K562 (cell line): ENCODE measurements around the gene DUSP19. TPM values are rescaled to one million over a fixed set of nuclear protein-coding genes. Genes with fewer than 3 reads are reported as not detected.
A peak's percentile ranks its signal among the peaks of the same experiment; 100 is the strongest.

Experiments
- BHLHE40 ChIP-seq: IDR thresholded peaks from 2 replicates; pipeline ENCODE4 v1.6.1; 2011; ENCODE audit warnings: low read length, improper control_type of control experiment
- CBFA2T2 ChIP-seq: fragments of 450-650 bp; conservative IDR thresholded peaks from 2 replicates; pipeline ENCODE4 v1.6.1; 2017; ENCODE audit warnings: mild to moderate bottlenecking
- COPS2 ChIP-seq: fragments of 450-650 bp; conservative IDR thresholded peaks from 2 replicates; pipeline ENCODE4 v1.6.1; 2016; ENCODE audit warnings: mild to moderate bottlenecking, moderate library complexity
- CTCFL ChIP-seq: IDR thresholded peaks from 2 replicates; pipeline ENCODE4 v1.6.1; 2011; ENCODE audit warnings: borderline replicate concordance, low read depth, mild to moderate bottlenecking, moderate library complexity, low read length; ENCODE audit not compliant: insufficient read depth, poor library complexity, severe bottlenecking
- ETV5 ChIP-seq: sonication (generic); formaldehyde crosslinking; IDR thresholded peaks from 2 replicates; pipeline ENCODE4 v1.4.0; 2020; ENCODE audit warnings: low read depth, mild to moderate bottlenecking, missing genetic modification reagents
- FOS ChIP-seq: IDR thresholded peaks from 3 replicates; pipeline ENCODE4 v1.6.1; 2011; ENCODE audit not compliant: insufficient read length; ENCODE audit errors: extremely low read depth
- FOXK1 ChIP-seq: sonication (generic); formaldehyde crosslinking; IDR thresholded peaks from 2 replicates; pipeline ENCODE4 v1.8.0; 2022; ENCODE audit warnings: missing genetic modification reagents, mild to moderate bottlenecking, borderline replicate concordance
- HDAC2 ChIP-seq: fragments of 450-650 bp; IDR thresholded peaks from 2 replicates; pipeline ENCODE4 v1.6.1; 2016; ENCODE audit warnings: mild to moderate bottlenecking
- HEY1 ChIP-seq: fragments of 250-450 bp; sonication (Bioruptor Pico); IDR thresholded peaks from 2 replicates; pipeline ENCODE4 v1.5.0; 2020; ENCODE audit warnings: mild to moderate bottlenecking, moderate library complexity, borderline replicate concordance
- HNRNPH1 ChIP-seq: fragments of 200-400 bp; formaldehyde crosslinking; optimal IDR thresholded peaks from 2 replicates; pipeline ENCODE3; 2017; ENCODE audit warnings: low read depth, mild to moderate bottlenecking, low read length, moderate library complexity
- KDM1A ChIP-seq, 2 experiments: fragments of 450-650 bp; IDR thresholded peaks; 2 replicates each; pipeline ENCODE4 v1.6.1; 2016; ENCODE audit warnings: mild to moderate bottlenecking in 2 of 2
- NEUROD1 ChIP-seq: fragments of 150-350 bp; IDR thresholded peaks from 2 replicates; pipeline ENCODE4 v1.6.1; 2014; ENCODE audit warnings: borderline replicate concordance, low read length, low read depth; ENCODE audit not compliant: partially characterized antibody
- PHF21A ChIP-seq: fragments of 450-650 bp; IDR thresholded peaks from 2 replicates; pipeline ENCODE4 v1.6.1; 2017; ENCODE audit warnings: low read depth, borderline replicate concordance
- RBBP5 ChIP-seq: fragments of 200-600 bp; sonication (generic); IDR thresholded peaks from 2 replicates; pipeline ENCODE4 v1.6.1; 2012; ENCODE audit warnings: borderline replicate concordance, mild to moderate bottlenecking, low read length, control low read depth, inconsistent platforms; ENCODE audit not compliant: insufficient read depth, poor library complexity, severe bottlenecking
- RBM22 ChIP-seq: fragments of 200-400 bp; formaldehyde crosslinking; IDR thresholded peaks from 2 replicates; pipeline ENCODE4 v1.6.1; 2018; ENCODE audit warnings: low read length, low read depth; ENCODE audit not compliant: poor library complexity, severe bottlenecking
- SMAD1 ChIP-seq: fragments of 150-350 bp; IDR thresholded peaks from 2 replicates; pipeline ENCODE4 v1.6.1; 2014; ENCODE audit warnings: low read length, low read depth; ENCODE audit not compliant: partially characterized antibody
- SMAD3 ChIP-seq: fragments of 450-650 bp; formaldehyde crosslinking; conservative IDR thresholded peaks from 2 replicates; pipeline ENCODE4 v1.4.0; 2020; ENCODE audit warnings: mild to moderate bottlenecking
- SMARCC2 ChIP-seq: fragments of 450-650 bp; IDR thresholded peaks from 2 replicates; pipeline ENCODE4 v1.6.1; 2017; ENCODE audit warnings: antibody characterized with exemption, moderate library complexity, mild to moderate bottlenecking, low read depth
- TFE3 ChIP-seq: fragments of 450-650 bp; formaldehyde crosslinking; IDR thresholded peaks from 2 replicates; pipeline ENCODE4 v1.4.0; 2020; ENCODE audit warnings: mild to moderate bottlenecking, mixed read lengths
- XRCC4 ChIP-seq: IDR thresholded peaks from one replicate; pipeline ENCODE4 v1.6.1; 2011; ENCODE audit not compliant: insufficient read depth, insufficient read length; ENCODE audit errors: extremely low read depth
- YY1 ChIP-seq, 3 experiments: IDR thresholded peaks; 2 replicates each; pipeline ENCODE4 v1.6.1; 2011; ENCODE audit warnings: low read length in 2 of 3, mild to moderate bottlenecking in 2 of 3, moderate library complexity in 2 of 3, borderline replicate concordance in 1 of 3, control low read depth in 1 of 3, low read depth in 1 of 3; ENCODE audit not compliant: insufficient read depth in 3 of 3, insufficient replicate concordance in 2 of 3, control insufficient read depth in 1 of 3, insufficient read length in 1 of 3; ENCODE audit errors: extremely low read depth in 1 of 3
- ZNF143 ChIP-seq: sonication (generic); formaldehyde crosslinking; IDR thresholded peaks from 2 replicates; pipeline ENCODE4 v1.9.0; 2022; ENCODE audit warnings: mild to moderate bottlenecking, missing genetic modification reagents
- ZNF511 ChIP-seq: sonication (generic); formaldehyde crosslinking; IDR thresholded peaks from 2 replicates; pipeline ENCODE4 v1.8.0; 2022; ENCODE audit warnings: mild to moderate bottlenecking, missing genetic modification reagents
- polyA plus RNA-seq, 8 experiments: library from polyadenylated mRNA; depleted of rRNA in 4 of 8; stranded (reverse) in 5 of 8; unstranded in 3 of 8; fragments of >200 nt; fragmentation: Nextera tagmentation in 2 of 8; fragmentation: Illumina TruSeq in 1 of 8; extraction: Ambion mirVana in 2 of 8; extraction: Trizol in 1 of 8; gene quantifications; 2 replicates each; pipeline versions ENCODE4 v1.2.1 to v1.2.3, GENCODE V29; 2011 to 2014; ENCODE audit warnings: inconsistent platforms in 1 of 8, missing spikeins in 1 of 8
- total RNA-seq, 7 experiments: library from RNA; depleted of rRNA in 6 of 7; stranded (reverse); fragments of >200 nt in 6 of 7; fragmentation: Illumina TruSeq in 2 of 7; extraction: Trizol in 2 of 7; gene quantifications; 2 replicates each; pipeline versions ENCODE4 v1.2.1 to v1.2.3, GENCODE V29; 2011 to 2021; ENCODE audit warnings: low replicate concordance in 1 of 7

The DUSP19 gene
- total and polyA plus RNA-seq, 9 of the 15 experiments (the other 6 are each of a cell fraction or from before 2014, with no cell fraction given), result 1.6 to 6.3 (median 3.1) TPM

GRCh38 chr2:183037553-183038340, 40.8 kb upstream of the DUSP19 start (continued):
- TF ChIP-seq ZNF511 (CRISPR knock-in tag) (peak; percentile 44; the same call in 1 of the 2 replicates), HEY1 (CRISPR knock-in tag) (no peak), KDM1A (IDR thresholded peaks at IDR 0.05) (peak in 1 of 2 experiments; percentile 16; a peak in 1 of 4 replicates), TFE3 (CRISPR knock-in tag) (no peak), ZNF143 (CRISPR knock-in tag) (no peak), ETV5 (CRISPR knock-in tag) (no peak), RBM22 (no peak), XRCC4 (no peak), CBFA2T2 (no peak), NEUROD1 (no peak), PHF21A (no peak), CTCFL (no peak), SMAD1 (no peak), FOXK1 (CRISPR knock-in tag) (no peak), SMAD3 (CRISPR knock-in tag) (no peak), FOS (no peak), SMARCC2 (no peak), HDAC2 (no peak), YY1 (IDR thresholded peaks at IDR 0.05; ENCODE audit: borderline replicate concordance in 1 of 3, control insufficient read depth in 1 of 3, extremely low read depth in 1 of 3, insufficient read depth in 3 of 3, insufficient read length in 1 of 3, insufficient replicate concordance in 2 of 3, low read depth in 1 of 3, low read length in 2 of 3) (peak in 1 of 3 experiments; percentile 31), BHLHE40 (no peak; the same call in 1 of the 2 replicates), HNRNPH1 (no peak), COPS2 (no peak), RBBP5 (peak; percentile 96)
